ELR (cell line): ENCODE data around the gene PTPRD.
"Not testable (repeated sequence)": the region's sequence is repeated elsewhere in the genome, so short reads cannot be mapped to it uniquely, and the experiment has no call there.

Source experiments
- DNase-seq: peaks from one replicate; pipeline ENCODE4 v3.0.0-alpha.2; 2015; ENCODE audit warnings: low read depth

Gene PTPRD

DNA sequence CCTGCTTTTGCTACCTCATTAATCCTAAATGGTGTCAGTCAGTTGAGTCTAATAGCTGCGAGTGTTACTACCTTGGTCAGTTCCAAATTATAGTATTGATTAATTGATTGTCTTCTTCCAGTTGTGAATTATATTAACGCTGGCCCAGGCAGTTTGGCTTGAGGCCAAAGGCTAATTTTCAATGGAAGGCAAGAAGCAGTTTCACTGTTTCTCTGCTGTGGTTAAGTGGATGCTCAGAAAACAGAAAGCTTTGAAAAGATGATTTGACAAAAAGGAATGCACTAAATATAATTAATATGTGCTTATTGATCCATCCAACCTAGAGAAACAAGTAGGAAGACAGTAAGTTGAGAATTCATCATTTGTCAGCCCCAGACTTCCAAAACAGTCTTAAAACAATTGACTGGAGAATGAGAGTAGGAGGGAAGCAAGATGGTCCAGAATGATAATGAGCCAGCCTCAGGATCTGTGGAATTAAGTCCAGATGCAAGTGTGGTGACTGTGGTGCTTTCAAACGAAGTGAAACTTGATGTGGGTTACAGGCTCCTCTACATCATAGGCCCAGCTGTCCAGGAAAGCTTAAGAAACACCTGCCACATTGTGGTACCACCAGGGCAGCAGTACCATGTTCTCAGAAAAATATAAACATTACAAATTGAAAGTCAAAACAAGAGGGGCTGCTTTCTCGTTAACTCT lies 1442.2 kb downstream of the PTPRD start:
- no peak for DNase-seq

DNA sequence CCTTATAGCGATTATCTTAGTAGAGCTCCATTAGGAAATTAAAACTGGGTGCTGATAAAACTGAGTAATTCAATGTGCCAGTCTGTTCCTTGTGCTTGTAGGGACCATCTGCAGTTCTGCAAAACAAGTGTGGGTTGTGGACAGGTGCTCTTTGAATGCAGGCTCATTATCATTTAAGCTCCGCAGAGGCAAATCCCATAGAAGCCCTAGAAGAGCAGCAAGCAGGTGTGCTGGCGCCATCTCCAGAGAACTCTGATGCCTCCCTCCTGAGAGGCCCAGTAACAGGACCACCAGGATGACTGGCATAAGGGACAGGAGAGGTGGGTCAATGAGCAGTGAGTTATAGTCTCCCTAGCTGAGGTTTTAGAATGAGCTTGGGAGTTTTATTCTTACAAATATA lies 1470.8 kb downstream of the PTPRD start:
- DNase-seq: no peak

DNA sequence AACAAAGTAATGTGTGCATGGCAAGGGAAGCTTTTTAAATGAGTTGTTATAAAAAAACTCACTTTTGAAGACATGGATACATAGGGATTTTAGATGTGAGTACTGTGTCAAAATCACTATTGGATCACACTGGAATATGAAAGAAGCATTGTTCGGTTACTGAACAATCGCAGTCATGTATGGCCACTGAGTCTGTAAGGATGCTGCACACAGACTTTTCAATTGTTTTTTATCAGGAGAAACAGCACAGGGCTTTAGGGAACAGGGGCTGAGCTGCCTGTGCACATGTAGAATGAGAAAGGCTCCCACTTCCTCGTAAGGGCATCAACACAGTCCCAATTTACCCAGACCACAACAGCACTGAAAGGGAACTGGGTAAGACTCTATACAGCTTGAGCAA lies 1479.3 kb downstream of the PTPRD start:
- DNase-seq: no peak

DNA sequence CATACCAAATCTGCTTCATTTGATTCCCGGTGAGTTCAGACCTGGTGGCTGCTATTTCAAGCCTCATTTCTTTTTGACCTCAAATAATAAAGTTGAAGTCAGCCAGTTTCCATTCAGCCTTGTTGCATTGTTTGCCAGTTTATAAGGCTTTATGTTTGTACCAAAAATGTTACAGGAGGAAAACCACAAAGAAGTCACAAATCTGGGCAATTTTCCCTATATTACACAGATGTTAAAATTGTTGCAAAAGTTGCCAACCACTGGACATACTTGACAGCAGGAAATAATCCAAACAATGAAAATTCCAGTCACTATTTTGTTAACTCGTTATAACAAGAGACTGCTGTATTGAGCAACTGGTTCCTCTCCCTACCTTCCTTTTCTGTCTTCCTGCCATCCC lies 1488.2 kb downstream of the PTPRD start:
- no peak for DNase-seq

DNA sequence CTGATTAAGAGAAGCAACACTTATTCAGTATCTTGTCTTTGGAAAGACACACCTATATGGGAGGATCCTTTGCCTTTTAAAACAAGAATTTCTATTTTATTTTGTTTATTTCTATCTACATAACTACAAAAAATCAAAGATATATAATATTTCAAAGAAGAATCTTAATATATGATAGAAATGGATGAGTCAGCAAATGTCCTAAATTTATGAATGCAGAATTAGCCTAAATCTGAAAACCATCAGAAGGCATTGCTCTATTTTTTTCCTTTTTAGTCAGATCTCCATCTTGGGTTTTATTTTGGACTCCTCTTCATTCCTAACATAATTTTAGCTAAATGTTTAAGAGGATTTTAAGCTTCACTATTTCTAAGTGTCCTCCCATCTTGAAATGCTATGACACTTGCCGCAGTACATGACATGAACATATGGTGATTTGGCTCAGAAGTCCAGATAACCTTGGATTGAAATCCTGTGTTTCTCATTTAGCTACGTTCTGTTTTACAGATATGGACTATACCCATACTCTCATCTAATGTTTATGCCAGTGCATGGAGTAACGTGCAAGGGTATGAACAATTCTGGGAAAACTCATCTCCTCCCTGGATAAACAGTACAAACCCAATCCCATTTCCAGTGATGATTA lies 1490.4 kb downstream of the PTPRD start:
- DNase-seq: no peak

DNA sequence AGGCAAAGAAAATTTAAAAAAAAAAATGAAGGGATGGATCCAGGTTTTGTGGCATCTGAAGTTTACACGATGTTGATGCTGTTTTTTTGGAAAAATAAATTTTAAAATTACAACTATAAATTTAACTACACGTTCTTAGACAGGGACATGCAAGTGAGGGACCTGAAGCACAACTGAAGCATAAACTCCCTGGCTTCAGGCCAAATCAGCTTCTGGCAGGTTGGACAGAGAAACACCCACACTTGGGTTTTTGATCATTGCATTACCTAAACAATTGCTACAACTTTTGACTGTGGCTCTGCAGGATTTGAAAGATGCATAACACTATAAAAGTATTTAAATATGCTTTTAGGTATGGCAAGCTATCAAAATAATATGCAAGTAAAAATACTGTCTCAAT lies 1494.9 kb downstream of the PTPRD start:
- no peak for DNase-seq

DNA sequence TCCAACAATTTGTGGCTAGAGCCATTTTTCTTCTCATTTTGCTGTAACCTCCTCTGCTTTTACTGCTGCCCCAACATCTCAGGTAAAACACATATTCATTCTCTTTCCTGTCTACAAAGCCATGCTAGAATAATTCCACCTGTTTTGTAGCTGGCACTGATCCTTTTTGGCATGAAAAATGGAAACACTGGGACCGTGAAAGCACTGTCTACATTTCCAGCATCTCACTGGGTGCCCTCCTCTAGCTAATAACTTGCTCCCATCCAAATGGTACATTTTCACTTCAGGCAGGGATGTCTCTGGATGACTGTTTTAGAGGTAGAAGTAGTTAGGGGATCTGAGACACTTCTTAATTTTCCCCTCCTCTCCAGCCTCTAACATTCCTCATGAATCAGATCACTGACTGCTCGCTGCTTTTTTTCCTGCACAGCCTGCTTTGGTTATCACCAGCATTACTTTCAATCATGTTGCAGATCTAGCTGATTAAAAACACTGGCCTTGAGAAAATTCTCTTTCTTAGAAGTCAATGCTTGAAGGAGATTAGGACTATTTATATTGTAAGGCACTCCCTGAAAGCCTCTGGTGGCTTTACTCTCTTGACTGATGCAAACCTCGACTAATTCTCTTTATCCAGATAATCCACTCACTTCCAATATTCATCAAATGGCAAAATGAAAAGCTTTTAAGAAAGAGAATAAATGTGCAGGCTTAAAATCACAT lies 1500.6 kb downstream of the PTPRD start:
- no peak for DNase-seq

DNA sequence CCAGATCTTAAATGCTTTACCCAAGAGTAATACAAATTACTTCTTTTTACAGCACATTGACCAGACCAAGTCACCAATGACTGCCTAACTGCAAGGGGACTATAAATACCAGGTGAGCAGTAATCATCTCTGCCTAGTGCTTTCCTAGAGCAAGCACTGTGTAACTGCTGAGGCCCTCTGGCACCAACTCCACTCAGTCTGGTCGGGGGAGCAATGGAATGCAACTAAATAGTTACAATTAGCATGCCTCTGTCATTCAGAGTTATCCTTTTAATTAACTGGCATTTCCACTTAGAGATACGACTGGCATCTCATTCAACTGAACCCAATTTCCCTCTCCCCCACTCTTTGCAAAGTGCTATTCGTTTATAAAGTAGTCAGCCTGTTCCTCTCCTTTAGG lies 1504.2 kb downstream of the PTPRD start:
- no peak for DNase-seq

DNA sequence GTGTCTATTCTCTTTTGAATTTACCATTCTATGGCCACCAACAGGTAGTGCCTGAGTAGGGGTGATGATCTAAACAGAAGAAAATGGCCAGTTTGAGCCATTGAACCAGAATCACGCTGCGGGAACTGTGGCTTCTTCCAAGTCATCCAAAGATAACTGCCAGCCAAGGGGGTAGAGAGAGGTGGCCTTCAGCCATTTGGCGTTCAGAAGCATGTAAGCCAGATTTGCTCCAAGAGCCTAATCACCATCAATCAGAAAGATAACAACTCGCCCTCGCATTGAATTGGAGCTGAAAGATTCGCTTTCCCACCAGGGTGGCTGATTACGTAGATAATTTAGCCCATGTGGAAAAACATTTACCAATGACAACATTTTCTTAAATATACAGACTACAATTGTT lies 1510.5 kb downstream of the PTPRD start:
- DNase-seq: no peak

DNA sequence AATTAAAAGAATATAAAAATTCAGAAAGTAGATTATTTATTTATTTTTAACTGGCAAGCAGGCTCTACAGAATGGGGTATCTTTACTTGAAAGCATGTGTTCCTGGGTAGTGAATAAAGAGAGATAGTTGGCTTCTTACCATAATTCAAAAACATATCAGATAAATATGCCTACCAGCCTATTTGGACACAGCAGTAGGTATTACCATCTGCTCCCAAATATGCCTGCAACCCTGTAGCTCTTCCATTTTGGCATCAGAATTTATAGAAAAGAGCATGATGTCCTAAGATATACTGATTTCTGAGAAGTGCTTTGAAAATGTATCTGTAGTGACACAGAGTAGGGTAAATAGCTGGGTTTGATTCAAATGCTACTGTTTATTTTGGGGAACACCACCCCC lies 1512.7 kb downstream of the PTPRD start:
- no peak for DNase-seq

DNA sequence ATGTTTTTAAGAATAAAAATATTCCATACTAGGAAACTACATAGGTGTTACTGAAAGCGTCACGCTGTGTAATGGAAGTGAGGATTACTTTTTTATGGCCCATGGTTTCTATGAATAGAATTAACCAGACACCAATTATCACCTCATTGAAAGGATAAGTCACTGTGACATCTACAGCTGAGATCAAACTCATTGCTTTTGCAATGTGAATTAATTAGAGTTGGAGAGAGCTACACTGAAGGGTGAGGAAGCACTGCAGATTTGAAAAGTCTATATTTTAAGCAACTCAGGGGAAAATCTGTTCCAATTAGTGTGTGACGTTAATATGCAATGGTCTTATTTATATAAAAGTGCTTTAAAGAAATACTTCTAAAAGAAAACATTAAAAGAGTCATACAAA lies 1513.2 kb downstream of the PTPRD start:
- DNase-seq: no peak

DNA sequence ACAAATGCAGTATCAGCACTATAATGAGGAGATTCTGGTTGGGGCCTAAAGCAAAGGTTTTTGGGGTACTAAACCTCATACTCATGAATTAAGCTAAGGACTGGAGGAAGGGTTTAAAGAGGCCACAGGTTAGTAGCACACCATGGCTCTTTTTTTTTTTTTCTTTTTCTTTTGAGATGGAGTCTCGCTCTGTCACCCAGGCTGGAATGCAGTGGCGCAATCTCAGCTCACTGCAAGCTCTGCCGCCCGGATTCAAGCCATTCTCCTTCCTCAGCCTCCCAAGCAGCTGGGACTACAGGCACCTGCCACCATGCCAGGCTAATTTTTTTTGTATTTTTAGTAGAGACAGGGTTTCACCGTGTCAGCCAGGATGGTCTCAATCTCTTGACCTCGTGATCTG lies 1515.5 kb downstream of the PTPRD start:
- not testable (repeated sequence) for DNase-seq

DNA sequence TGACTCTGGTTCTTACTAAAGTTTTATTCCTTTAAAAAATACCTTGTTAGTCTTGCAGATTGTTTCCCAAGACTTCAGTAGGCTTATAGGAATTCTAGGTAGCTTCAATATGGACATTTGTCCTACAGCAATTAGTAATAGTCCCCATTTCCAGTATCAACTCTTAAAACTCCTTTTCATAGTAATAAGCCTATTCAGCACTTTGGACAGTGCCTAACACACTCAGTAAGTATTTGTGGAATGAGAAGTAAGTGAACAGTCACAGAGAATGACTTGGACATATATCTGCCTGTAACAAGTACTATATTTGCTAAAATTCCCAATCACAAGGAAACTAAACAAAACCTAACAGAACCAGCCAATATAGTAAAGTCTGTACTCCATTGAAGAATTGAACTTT lies 1521.4 kb downstream of the PTPRD start:
- DNase-seq: no peak

DNA sequence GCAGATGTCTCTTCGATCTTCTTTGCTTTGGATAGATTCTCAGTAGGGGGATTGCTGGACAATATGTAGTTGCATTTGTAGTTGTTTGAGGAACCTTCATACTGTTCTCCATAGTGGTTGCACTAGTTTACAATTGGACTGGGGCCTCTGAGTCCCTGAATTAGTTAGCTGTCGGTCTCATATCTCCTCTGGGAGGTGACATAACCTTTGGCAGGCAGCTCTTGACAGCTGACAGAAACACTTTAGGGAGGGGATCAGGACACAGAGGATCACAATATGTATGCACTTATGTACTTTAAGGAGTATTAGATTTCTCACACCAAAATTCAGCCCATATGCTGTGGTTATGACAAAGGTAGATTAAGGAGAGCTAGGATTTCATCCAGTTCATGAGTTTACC lies 1533.3 kb downstream of the PTPRD start:
- no peak for DNase-seq

DNA sequence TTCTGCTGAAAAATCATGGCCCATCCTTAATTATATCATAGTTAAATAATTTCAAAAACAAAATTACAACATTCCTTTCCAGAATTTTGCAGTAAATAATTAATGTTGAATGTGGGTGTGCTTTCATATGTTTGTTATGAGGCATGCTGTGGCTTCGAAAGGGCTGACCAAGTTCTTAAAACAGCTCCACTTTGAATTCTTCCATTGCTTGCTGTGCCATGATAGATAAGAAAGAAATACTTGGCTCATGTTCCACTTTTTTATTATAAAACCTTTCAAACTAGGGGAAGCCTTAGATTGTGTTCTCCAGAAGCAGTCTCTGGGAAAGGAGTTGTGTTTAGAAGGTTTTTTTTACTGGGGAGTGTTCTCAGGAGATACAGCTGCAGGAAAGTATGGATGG lies 1534.5 kb downstream of the PTPRD start:
- no peak for DNase-seq

DNA sequence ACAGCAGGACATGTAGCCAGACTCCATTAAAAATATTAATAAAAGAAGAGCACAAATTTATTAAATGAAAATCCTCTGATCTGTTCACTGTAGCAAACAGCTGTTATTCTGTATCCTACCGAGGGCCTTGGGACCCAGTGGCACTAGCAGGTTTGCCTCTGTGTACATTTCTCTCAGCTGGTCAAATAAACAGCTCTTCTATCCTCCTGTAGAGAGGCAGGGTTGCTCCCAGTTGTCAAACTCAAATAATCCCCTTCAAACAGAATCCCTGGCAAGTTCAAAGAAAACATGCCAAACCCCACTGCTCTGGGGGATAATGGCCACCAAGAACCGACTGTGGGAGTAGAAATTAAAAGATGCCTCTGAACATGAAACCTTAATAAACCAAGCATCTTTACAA lies 1551.2 kb downstream of the PTPRD start:
- no peak for DNase-seq

DNA sequence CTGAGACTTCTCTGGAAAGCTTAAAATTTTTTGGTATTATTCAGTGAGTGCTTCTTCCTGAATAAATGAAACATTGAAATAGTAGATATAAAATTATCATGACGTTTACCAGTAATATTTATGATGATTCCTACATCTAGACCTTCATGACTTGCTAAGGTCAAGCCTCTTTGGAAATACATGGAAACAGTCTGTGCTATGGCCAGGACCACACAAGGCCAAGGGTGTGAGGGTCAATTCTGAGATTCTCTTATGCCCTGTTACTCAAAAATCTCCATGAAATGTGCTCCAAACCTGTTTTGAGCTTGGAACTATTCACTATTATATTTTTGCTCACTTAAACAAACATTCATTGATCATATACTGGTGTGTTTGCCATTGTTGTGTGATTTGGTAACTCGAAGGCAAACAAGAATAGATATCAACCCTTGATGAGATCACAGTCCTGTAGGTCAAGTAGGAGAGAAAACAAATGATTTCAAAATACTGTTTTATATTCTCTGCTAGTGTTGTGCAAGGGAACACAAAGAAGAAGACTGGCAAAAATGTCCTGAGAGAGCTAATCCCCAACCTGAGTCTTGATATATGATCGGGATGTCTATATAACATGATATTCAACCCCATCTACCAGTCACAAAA lies 1558.3 kb downstream of the PTPRD start:
- no peak for DNase-seq

DNA sequence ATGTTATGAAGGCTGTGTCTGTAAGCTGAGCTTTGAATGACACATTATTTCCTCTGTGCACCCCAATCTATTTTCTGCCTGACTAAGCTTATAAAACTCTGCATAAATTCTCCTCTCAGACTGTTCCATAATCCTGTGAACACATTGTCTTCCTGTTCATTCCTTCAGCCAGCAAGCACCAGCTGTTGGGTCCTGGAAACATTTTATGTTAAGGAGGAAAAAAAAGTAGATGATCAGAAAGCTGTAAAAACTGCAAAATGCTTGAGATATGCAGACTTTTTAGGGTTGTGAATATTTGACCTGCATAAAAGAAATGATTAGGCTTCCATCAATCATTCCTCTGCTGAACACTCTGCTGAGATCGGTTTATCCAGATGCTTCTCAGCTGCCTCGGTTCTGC lies 1567.2 kb downstream of the PTPRD start:
- no peak for DNase-seq

DNA sequence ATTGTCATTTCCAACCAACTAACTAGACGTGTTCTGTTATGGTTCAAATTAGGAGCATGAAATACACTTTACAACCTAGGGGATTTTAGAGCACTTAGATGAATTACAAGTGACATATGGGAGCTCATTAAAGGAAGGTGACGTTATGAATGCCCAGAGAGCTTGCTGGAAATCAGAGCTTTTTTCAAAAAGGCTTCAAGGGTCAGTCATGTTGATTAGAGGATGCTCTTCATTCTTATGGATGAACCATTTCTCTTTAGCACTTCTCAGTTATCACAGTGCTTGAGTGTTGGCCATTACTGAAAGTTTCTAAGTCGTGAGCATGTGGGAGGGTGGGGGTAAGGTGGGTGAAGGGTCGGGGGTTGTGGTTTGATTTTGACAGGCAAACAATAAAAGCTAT lies 1567.7 kb downstream of the PTPRD start:
- no peak for DNase-seq

DNA sequence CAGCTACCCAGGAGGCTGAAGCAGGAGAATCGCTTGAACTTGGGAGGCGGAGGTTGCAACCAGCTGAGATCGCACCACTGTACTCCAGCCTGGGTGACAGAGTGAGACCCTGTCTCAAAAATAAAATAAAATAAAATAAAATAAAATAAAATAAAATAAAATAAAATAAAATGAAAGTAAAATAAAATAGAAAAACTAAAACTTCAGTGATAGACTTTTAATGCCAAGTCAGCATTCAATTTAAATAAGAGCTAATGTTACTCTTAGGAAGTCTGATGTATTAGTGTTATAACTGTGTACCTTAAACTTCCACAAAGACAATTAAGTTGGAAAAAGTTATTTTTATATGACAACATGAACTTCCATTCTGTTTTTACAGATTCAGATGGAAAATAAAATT lies 1569.0 kb downstream of the PTPRD start:
- not testable (repeated sequence) for DNase-seq

DNA sequence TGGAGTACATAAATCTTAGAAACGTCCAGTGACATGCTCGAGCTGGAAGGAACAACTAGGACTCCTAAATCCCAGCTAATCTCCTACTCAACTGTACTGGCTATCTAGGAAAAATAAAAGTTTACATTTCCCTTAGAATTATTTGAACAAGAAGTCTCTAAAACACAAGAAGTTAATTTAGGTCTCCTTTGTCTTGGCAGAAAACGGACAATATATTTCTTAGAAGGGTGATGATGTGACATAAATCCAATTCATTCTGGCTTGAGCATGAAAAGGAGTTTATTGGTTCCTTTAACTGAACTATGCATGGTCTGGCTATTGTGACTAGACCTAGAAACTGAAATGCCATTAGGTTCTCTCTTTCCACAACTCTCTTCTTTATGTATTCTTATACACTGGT lies 1571.0 kb downstream of the PTPRD start:
- DNase-seq: no peak

DNA sequence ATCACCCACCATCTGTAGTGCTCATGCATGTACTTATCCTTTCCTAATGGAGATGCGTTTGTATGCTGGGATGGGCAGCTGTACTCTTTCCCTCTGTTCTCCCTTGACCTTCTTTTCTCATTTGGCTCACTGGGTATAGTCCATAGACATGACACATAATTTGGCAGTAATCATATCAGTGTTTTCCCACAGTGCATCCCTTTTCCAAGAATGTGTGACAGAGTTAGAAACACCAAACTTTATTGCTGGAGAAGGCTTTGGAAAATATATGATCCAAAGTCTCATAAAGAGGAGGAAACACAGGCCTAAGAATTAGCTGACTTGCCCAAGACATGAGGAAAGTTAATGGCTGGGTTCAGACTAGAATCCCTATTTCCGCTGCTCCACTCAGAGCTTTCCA lies 1579.8 kb downstream of the PTPRD start:
- DNase-seq: no peak

DNA sequence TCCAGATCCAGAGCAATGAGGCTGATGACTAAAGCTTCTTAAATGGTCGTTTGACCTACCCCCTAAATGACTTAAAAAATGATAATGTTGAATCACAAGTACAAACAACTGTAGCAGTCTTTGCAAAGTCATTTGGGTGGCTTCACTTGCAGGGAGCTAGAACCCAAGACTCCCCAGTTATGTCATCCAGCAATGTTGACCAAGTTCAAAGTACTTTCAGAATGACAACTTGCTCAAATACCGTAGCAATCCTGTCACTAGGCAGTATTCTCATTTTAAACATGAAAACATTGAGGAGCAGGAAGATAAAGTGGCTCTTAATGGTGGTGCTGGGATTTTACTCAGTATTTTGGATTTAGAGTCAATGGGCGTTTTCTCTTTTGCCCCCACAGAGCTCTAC lies 1596.2 kb downstream of the PTPRD start:
- no peak for DNase-seq
